Stimulated activated effector memory CD8-positive, alpha-beta T cell treated with anti-CD3 and anti-CD28 coated beads, Interleukin-12 subunit alpha, Interleukin-12 subunit beta, amount 100 ng/mL, for 72 hours (primary cell): ENCODE measurements around the gene SLC9A9.

ENCODE experiments used
- ATAC-seq: fragments of 150-1000 bp; cut with Tn5 transposase; 2 replicates; pipeline ENCODE4 v1.10.0; 2021
- DNase-seq, 2 donors: peaks; one replicate each; pipeline ENCODE4 v3.0.0; 2021 to 2022; ENCODE audit warnings: low spot score in 2 of 2
- H3K27ac Mint-ChIP-seq: one replicate; pipeline ENCODE4 v1.8.0; 2022; ENCODE audit warnings: mild to moderate bottlenecking, mixed read lengths
- H3K36me3 Mint-ChIP-seq: one replicate; pipeline ENCODE4 v1.8.0; 2022; ENCODE audit warnings: mild to moderate bottlenecking, mixed read lengths
- H3K4me1 Mint-ChIP-seq: one replicate; pipeline ENCODE4 v1.8.0; 2022; ENCODE audit warnings: mixed read lengths
- H3K4me3 Mint-ChIP-seq: one replicate; pipeline ENCODE4 v1.8.0; 2022; ENCODE audit warnings: mild to moderate bottlenecking, mixed read lengths
- H3K9me3 Mint-ChIP-seq: one replicate; pipeline ENCODE4 v1.8.0; 2022; ENCODE audit warnings: mixed read lengths

SLC9A9 gene

GRCh38 chr3:143511174-143511879 lies 336.9 kb downstream of the SLC9A9 start:
- no peaks in the 10 kb centered on the region for H3K9me3 Mint-ChIP-seq
- H3K4me1 Mint-ChIP-seq: no peaks in the 10 kb centered on the region
- ATAC-seq: no peak
- no peak for DNase-seq
- no peak overlapping the region for H3K4me3 Mint-ChIP-seq
- no peak overlapping the region for H3K27ac Mint-ChIP-seq
- H3K36me3 Mint-ChIP-seq: no peaks in the 10 kb centered on the region

- no peak overlapping the region for H3K27ac Mint-ChIP-seq
- no peaks in the 10 kb centered on the region for H3K4me1 Mint-ChIP-seq
- H3K9me3 Mint-ChIP-seq: no peaks in the 10 kb centered on the region
- ATAC-seq (no peak), DNase-seq (no peak)
- no peaks in the 10 kb centered on the region for H3K36me3 Mint-ChIP-seq
- H3K4me3 Mint-ChIP-seq: no peak overlapping the region
Measured at GRCh38 chr3:143510601-143511000, 337.7 kb downstream of the SLC9A9 start.

DNA sequence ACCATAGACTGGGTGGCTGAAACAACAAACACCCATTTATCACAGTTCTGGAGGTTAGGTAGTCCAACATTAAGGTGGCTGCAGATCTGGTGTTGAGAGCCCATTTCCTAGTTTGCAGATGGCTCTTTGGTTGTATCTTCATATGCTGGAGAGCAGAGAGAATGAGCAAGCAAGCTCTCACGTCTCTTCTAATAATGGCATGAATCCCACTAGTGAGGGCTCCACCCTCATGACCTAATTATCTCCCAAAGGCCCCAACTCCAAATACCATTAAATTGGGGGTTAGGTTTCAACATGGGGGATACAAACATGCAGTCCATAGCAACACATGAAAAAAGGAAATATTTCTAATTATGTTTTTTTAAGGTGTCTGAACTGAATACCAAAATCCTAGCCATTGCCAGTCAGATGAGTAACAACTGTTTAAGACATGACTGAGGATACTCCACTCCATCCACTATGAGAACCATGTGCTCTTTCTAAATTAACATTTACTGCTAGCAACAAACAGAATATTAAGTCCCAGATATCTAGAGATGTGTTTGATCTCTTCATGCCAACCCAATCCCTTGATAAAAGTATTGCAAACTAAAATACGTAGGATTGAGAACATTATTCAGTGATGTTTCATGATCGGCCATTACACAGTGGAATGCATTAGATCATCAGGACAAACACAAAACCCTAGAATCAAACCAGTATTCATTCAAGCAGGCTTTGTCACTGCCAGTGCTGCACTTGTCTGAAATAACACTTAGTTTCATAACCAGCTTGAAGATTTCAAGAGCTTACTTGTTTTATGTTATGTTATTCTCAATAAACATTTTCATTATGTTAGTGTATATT lies 340.3 kb downstream of the SLC9A9 start:
- H3K4me1 Mint-ChIP-seq: no peaks in the 10 kb centered on the region
- H3K4me3 Mint-ChIP-seq: no peak overlapping the region
- no peaks in the 10 kb centered on the region for H3K36me3 Mint-ChIP-seq
- DNase-seq: no peak
- H3K27ac Mint-ChIP-seq: no peak overlapping the region
- no peak for ATAC-seq
- H3K9me3 Mint-ChIP-seq: no peaks in the 10 kb centered on the region

DNA sequence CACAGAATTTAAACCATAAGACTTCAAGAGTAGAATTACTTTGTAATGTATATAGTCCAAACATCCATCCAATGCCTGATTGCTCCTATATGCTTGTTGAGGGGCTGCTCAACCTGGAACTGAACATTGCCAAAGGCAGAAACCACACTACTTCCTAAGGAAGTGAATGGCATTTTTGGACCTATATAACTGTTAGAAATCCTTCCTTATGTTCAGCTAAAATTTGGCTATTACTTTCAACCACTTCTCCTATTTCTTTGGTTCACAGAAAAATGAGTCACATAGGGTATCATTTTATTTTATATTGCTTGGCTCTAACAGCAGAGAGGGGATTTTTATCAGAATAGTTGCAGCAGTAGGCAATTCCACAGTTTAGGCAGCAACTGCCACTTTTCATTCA lies 342.1 kb downstream of the SLC9A9 start:
- Mint-ChIP-seq H3K27ac (no peak overlapping the region), H3K4me1 (no peaks in the 10 kb centered on the region), H3K4me3 (no peak overlapping the region), H3K36me3 (no peaks in the 10 kb centered on the region), H3K9me3 (no peaks in the 10 kb centered on the region)
- ATAC-seq (no peak), DNase-seq (no peak)

- H3K27ac Mint-ChIP-seq: no peak overlapping the region
- no peak for ATAC-seq
- H3K9me3 Mint-ChIP-seq: no peaks in the 10 kb centered on the region
- H3K4me1 Mint-ChIP-seq: no peaks in the 10 kb centered on the region
- no peak for DNase-seq
- no peak overlapping the region for H3K4me3 Mint-ChIP-seq
- H3K36me3 Mint-ChIP-seq: no peaks in the 10 kb centered on the region
Measured at GRCh38 chr3:143503325-143503885, 344.9 kb downstream of the SLC9A9 start.

GRCh38 chr3:143502081-143502480 lies 346.2 kb downstream of the SLC9A9 start:
- no peak for DNase-seq
- Mint-ChIP-seq H3K36me3 (no peaks in the 10 kb centered on the region), H3K27ac (no peak overlapping the region)

DNA sequence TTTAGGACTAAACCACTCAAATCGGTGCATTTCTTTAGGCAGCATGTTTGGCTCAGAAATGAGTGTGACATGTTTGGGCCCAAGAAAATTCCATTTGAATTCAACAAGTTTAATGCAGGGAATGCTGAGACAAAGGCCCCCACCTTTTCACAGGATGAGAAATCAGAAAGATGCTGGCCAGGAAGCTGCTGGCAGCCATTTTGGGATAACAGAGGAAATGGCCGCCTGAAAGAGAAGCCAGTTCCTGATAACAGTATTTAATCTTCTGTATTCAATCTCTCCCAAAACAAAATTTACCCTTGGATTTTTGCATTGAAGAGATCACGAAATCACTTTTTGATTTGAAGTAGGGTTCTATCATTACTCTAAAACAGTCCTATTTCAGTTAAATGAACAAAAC lies 350.9 kb downstream of the SLC9A9 start:
- H3K36me3 Mint-ChIP-seq: no peaks in the 10 kb centered on the region
- H3K9me3 Mint-ChIP-seq: no peaks in the 10 kb centered on the region
- no peak for ATAC-seq
- H3K4me1 Mint-ChIP-seq: no peaks in the 10 kb centered on the region
- H3K27ac Mint-ChIP-seq: no peak overlapping the region
- H3K4me3 Mint-ChIP-seq: no peak overlapping the region
- DNase-seq: no peak

More at GRCh38 chr3:143502081-143502480, 346.2 kb downstream of the SLC9A9 start:
- Mint-ChIP-seq H3K4me3 (no peak overlapping the region), H3K9me3 (no peaks in the 10 kb centered on the region), H3K4me1 (no peaks in the 10 kb centered on the region)
- ATAC-seq: no peak

DNA sequence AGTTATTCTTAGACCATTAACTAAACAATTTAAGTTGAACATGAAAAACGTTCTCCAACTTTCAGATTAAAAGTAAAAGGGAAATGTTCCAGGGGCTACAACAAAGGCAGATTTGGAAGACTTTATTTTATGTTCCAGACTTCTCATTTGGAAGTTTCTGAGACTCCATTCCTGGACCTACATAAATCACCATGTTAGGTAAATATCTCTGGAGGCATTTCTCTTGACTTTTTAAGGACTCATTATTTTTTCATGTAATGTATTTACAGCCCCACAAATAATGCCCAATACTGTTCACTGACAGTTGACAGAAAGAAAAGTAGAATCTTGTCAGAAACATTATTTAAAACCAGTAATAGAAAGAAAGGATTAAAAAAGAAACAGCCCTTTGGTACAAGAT lies 352.1 kb downstream of the SLC9A9 start:
- ATAC-seq (no peak), DNase-seq (no peak)
- Mint-ChIP-seq H3K4me1 (no peaks in the 10 kb centered on the region), H3K36me3 (no peaks in the 10 kb centered on the region), H3K4me3 (no peak overlapping the region), H3K9me3 (no peaks in the 10 kb centered on the region), H3K27ac (no peak overlapping the region)

DNA sequence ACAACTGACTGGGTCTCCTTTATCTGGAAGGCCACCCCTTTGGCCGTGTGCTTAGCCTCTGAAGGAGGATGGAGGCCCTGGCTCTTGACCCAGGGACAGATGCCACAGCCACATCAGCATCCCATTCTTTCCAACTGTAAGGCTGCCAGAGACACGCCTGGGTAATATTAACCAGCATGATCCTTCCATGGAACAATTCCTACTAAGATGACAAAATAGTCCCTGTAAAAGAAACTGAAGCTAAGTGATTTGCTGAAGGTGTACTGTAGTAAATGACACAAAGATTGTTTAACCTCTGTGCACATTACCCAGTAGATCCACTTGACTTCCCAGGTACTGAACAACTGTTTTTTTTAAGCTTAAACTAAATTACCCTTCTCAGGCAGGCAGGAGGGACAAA lies 352.7 kb downstream of the SLC9A9 start:
- no peaks in the 10 kb centered on the region for H3K4me1 Mint-ChIP-seq
- H3K27ac Mint-ChIP-seq: no peak overlapping the region
- no peak overlapping the region for H3K4me3 Mint-ChIP-seq
- H3K36me3 Mint-ChIP-seq: no peaks in the 10 kb centered on the region
- ATAC-seq: no peak
- H3K9me3 Mint-ChIP-seq: no peaks in the 10 kb centered on the region
- no peak for DNase-seq

GRCh38 chr3:143486611-143487010 lies 361.7 kb downstream of the SLC9A9 start:
- Mint-ChIP-seq H3K4me1 (no peaks in the 10 kb centered on the region), H3K27ac (no peak overlapping the region), H3K4me3 (no peak overlapping the region), H3K9me3 (no peaks in the 10 kb centered on the region), H3K36me3 (no peaks in the 10 kb centered on the region)
- no peak for DNase-seq
- no peak for ATAC-seq

GRCh38 chr3:143484846-143485512 lies 363.3 kb downstream of the SLC9A9 start:
- DNase-seq (no peak), ATAC-seq (no peak)
- Mint-ChIP-seq H3K27ac (no peak overlapping the region), H3K4me1 (no peaks in the 10 kb centered on the region), H3K9me3 (no peaks in the 10 kb centered on the region), H3K36me3 (no peaks in the 10 kb centered on the region), H3K4me3 (no peak overlapping the region)

- ATAC-seq (no peak), DNase-seq (no peak)
- Mint-ChIP-seq H3K36me3 (no peaks in the 10 kb centered on the region), H3K4me3 (no peak overlapping the region), H3K27ac (no peak overlapping the region), H3K9me3 (no peaks in the 10 kb centered on the region), H3K4me1 (no peaks in the 10 kb centered on the region)
Measured at GRCh38 chr3:143483214-143483613, 365.1 kb downstream of the SLC9A9 start.

DNA sequence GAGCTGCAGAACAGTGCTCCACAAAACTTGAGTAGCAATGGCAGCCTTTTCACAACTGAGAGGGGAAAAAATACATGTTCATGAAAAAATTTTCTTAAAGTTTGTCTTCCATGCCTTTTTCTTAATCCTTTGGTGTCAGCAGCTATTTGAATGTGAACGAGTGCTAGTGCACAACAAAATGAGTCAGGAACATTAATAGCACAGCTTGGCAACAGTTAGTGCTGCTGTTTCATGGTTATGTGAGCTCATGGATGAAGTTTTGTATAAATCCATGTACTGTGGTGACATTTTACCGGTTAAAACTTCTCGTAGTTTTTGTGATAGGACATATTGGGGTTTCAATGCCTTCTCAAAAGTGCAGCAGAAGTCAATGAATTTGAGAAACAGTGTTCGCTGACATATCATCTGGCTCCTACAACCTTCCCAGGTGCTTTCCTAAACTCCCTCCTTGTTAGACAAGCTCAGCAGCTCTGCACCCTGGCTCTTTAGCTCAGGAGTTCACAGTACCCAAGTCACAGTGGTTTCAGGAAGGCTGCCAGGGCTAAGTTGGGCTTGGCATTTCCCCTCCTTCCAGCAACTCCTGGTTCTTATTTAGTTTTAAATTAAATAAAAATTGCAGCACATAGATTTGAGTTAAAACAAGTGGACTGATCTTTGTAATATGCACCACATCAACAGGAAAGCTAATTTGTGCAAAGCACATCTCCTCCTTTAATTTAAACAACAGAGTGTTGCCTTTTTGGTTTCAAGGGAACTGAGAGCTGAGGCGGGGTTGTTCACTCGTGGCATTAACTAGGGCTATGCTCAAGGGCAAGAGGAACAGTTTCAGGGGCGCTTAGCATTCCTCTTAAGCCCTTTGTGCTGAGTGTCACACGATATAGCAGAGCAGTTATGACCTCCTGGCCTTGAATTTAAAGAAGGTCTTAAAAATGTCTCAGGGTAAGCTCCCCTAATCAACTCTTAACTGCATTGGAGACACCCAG lies 365.9 kb downstream of the SLC9A9 start:
- Mint-ChIP-seq H3K9me3 (no peaks in the 10 kb centered on the region), H3K36me3 (no peaks in the 10 kb centered on the region), H3K4me1 (no peaks in the 10 kb centered on the region), H3K27ac (no peak overlapping the region), H3K4me3 (no peak overlapping the region)
- DNase-seq (no peak), ATAC-seq (no peak)

DNA sequence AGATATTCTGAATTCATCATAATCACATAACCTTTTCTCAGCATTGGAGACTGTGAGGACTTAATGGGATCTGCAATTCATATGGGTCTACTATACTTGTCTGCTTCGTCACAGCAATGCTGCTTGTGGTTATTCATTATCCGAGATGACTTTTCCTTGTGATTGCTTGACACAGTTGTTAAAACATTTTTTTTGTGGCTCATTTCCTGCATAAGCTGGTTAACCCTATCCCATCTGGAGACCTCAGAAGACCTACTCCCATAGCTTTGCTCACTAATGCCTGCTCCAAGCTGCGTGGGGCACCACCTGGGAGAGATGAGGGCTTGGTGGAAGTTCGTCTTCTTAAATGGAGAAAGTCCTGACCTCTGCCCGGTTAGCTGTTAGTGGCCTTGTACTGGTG lies 367.9 kb downstream of the SLC9A9 start:
- Mint-ChIP-seq H3K27ac (no peak overlapping the region), H3K4me3 (no peak overlapping the region), H3K9me3 (no peaks in the 10 kb centered on the region), H3K4me1 (no peaks in the 10 kb centered on the region), H3K36me3 (no peaks in the 10 kb centered on the region)
- no peak for DNase-seq
- ATAC-seq: no peak
